ENCODE measurements around the gene CCDC178.

DNA sequence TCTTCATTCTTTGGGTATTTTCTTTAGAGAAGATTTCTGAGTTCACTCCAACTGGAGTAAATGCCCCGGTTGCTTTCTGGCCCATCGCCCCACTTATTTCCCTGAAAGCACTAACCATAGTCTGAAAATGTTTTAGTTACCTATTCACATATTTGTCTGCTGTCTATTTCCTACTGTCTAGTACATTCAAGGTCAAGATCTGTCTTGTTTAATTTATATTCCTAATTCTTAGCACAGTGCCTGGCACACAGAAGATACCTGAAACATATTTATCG is 533.3 kb downstream of the CCDC178 start:
- TF ChIP-seq, protein P1, sequence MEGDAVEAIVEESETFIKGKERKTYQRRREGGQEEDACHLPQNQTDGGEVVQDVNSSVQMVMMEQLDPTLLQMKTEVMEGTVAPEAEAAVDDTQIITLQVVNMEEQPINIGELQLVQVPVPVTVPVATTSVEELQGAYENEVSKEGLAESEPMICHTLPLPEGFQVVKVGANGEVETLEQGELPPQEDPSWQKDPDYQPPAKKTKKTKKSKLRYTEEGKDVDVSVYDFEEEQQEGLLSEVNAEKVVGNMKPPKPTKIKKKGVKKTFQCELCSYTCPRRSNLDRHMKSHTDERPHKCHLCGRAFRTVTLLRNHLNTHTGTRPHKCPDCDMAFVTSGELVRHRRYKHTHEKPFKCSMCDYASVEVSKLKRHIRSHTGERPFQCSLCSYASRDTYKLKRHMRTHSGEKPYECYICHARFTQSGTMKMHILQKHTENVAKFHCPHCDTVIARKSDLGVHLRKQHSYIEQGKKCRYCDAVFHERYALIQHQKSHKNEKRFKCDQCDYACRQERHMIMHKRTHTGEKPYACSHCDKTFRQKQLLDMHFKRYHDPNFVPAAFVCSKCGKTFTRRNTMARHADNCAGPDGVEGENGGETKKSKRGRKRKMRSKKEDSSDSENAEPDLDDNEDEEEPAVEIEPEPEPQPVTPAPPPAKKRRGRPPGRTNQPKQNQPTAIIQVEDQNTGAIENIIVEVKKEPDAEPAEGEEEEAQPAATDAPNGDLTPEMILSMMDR (IDR thresholded peaks at IDR 0.05) = no peak
- TF ChIP-seq POLR2AphosphoS5 (IDR thresholded peaks at IDR 0.05) (no peak), POLR2A (IDR thresholded peaks at IDR 0.05) (no peak)

Data from prostate gland (tissue), 2 donors.